Esophagus mucosa (tissue), 1 donor: ENCODE results near the gene CACNA2D1. TPM values are rescaled to one million over a fixed set of nuclear protein-coding genes. Genes with fewer than 3 reads are reported as not detected.

Experiments used
- ATAC-seq: fragments of 200-7000 bp; cut with Tn5 transposase; one replicate; pipeline ENCODE4 v1.9.1; 2020
- total RNA-seq: library from RNA; stranded (reverse); gene quantifications from one replicate; pipeline ENCODE4 v1.2.4, GENCODE V29; 2023
- donor health status: DM: yes; HTN: yes; CAD: no.

CACNA2D1 gene
- 2.2 TPM for total RNA-seq

DNA sequence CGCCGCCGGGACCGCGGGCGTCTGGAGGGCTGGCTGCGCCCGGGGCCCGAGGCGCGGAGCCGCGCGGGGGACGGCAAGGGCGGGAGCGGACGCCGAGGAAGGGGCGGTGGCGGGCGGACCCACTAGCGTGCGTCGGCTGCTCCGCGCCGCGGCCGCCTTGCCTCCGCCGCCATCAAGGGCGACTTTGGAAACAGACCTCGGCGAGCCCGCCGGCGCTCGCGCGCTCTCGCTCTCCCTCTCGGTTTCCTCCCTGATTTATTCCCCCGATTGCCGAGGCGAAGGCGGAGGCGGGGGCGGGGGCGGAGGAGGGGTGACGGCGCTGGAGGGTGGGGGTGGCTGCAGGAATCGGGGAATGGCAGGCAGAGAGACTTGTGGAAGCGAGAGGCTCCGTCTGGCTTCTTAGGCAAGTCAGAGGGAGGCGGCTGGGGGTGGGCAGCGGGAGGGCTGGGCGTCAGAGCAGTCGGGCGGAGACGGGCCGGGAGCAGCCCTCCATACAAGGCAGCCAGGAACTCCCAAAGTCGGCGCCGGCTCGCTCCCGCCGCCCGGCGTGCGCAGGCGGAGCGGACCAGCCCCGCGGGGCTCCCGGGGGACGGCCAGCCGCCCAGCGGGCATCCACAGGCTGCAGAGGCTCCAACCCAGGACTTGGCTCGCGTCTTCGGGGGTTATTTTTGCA lies at the start of gene CACNA2D1:
Gene CACNA2D1 (minus strand): TSS at position 231 of the 673 bp plus-strand sequence.
- peak; percentile 79 for ATAC-seq

- no peak for ATAC-seq
Measured at GRCh38 chr7:82481499-82482097, 38.0 kb upstream of the CACNA2D1 start.

- ATAC-seq = no peak
Measured at GRCh38 chr7:82477733-82478515, 34.3 kb upstream of the CACNA2D1 start.

- ATAC-seq = no peak
Measured at GRCh38 chr7:82472966-82473365, 29.4 kb upstream of the CACNA2D1 start.

- no peak for ATAC-seq
Measured at GRCh38 chr7:82471351-82472020, 27.9 kb upstream of the CACNA2D1 start.

DNA sequence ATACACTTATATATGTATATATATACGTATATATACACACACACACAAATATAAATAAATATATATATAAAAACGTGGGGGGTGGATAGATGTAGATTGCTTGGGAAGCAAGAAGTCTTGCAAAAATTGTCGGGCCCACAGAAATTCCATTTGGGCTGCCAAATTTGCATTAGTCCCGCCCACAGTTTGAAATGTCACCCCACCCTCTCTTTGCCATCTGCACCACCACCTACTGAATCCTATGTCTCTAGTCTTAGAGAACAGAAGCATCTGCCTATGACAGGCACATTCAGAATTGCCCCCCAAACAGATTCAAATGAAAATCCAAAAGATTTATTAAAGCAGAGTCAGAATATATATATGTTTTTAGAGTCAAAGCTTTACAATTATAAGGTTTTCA lies 25.6 kb upstream of the CACNA2D1 start:
- no peak for ATAC-seq

GRCh38 chr7:82468435-82468834 lies 24.9 kb upstream of the CACNA2D1 start:
- ATAC-seq = no peak

DNA sequence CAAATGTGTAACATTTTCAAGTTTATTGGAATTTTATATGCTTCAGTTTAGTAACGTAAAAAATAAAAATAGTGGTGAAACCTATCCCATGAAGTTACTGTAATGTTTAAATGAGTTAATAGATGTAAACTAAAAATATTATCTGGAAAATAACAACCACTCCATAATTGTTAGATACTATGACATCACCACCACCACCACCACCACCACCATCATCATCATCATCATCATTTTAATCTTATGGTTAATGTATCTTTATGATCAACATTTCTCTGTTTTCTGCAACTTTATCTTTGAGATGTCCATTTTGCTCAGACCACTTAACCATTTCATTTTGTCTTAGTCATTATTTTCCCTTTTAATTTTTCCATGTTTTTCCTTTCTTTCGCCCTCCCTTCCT lies 23.4 kb upstream of the CACNA2D1 start:
- no peak for ATAC-seq

DNA sequence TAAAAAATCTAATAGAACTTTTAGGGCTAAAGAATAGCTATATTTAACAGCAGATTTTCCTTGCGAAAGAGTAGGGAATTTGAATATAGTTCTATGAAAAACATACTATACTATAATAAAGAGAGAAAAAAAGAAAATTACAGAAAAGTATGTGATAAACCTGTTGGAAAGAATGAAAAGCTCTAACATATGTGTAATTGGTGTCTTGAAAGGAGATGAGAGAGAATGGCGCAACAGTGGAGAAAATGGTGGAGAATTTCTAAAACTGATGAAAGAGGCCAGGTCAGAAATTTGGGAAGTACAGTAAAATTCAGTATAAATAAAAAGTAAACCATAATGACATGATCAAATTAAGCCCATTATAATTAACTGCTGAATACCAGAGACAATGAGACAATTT lies 20.8 kb upstream of the CACNA2D1 start:
- no peak for ATAC-seq

GRCh38 chr7:82455295-82455694 lies 11.7 kb upstream of the CACNA2D1 start:
- no peak for ATAC-seq

GRCh38 chr7:82450759-82451158 lies 7.2 kb upstream of the CACNA2D1 start:
- no peak for ATAC-seq

GRCh38 chr7:82449910-82450309 lies 6.3 kb upstream of the CACNA2D1 start:
- no peak for ATAC-seq

GRCh38 chr7:82446897-82447296 lies 3.3 kb upstream of the CACNA2D1 start:
- ATAC-seq = no peak

DNA sequence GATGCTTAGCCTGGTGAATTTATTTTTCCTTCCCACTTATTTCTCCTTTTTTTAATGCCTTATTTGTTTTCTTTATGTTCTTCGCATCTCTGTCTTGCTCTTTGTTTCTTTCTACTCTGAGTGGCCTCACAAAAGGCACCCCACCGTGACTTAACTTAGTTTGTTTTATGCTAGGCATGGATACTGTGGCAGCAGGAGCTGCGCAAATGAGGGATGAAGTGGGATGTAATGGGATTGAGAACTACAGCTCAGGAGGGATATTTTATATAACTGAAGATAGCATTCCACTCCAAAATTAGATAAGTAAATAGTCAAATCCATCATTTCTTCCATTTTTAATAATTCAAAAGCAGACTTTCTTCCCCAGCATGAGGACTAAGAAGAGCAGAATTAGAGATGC lies 1.7 kb upstream of the CACNA2D1 start:
- no peak for ATAC-seq

DNA sequence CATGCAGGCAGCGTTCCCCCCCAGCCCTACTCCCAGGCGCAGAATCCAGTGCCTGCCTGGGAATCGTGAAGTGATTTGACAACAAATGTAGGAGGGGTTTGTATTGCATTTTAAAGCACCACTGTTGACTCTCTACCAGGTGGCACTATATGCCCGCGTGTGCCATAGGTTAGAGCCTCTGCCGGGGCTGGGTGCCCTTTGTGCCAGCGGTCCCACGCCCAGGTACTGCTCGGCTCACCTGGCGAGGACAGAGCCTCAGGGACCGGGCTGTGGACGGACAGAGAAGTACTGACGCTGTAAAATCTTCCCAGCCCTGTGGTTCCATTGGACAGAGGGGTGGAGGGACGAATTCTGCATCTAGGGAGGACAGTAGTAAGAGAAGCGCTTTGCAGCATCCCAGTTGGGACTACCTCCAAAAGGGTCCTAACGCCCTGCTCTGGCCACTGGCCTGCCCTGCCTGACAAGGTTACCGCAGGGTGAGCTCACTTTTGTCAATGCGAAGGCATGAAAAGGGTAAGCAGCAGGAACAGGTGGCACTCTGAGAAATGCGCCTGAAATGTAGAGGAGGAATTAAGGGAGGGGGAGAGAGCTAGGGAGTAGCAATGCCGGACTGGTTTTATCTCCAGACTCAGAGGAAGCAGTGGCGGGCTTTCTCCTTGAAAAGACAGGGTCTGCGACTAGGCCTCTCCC lies 788 bp upstream of the CACNA2D1 start:
- ATAC-seq = peak; percentile 43

GRCh38 chr7:82443036-82443546 lies 486 bp downstream of the CACNA2D1 start:
- no peak for ATAC-seq

DNA sequence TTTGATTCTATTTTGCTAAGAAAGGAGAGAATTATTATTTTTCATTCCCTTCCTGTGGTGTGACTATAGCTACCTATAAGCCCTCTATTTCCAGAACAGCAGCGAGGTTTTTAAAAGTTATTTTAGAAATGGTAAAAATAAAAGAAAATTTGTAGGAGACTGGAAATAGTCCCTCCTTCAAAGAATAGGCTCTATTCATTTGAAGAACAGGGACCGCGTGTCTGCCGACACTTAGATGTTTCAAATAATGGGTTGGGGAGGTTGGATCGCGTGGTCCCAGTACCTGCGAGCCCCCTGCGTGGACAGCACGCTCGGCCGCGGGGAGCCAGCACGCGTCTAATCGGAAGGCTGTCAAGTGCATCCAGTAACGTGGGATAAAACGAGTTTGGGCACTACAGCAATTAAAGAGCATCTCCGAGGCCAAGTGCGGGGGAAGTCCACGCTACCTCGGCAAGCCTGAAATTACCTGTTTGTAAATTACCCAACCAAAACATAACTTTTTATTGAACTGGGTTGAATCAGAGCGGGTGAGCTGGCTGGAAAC lies 1.0 kb downstream of the CACNA2D1 start:
- peak; percentile 28 for ATAC-seq

GRCh38 chr7:82441669-82442478 lies 1.7 kb downstream of the CACNA2D1 start:
- ATAC-seq = no peak

GRCh38 chr7:82438521-82438920 lies 5.1 kb downstream of the CACNA2D1 start:
- ATAC-seq = no peak

DNA sequence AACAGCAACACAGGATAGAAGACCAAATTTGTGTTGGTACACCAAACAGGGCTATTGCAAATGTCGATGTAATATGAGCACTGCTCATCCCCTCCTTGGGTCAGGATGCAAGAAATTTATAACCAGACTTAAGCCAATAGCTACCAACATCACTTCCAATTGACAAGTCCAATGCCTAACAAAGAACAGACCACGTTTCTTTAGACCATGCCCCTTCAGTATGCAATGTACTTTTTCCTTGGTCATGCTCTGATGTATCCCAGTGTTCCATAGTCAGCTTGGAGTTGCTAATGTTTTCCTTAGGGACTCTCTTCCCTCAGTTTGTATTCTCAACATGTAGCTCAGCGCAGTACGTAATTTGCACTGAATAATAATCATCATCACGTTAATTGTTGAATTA lies 7.8 kb downstream of the CACNA2D1 start:
- ATAC-seq = no peak
